Spleen (tissue), 3 donors: ENCODE measurements around the gene METTL21C.

Experiments
- POLR2A ChIP-seq, 3 donors: fragments of 450-650 bp; IDR thresholded peaks; one replicate each; pipeline ENCODE4 v1.5.1; 2017; ENCODE audit warnings: antibody characterized with exemption in 3 of 3, mild to moderate bottlenecking in 1 of 3
- POLR2AphosphoS5 ChIP-seq, 3 donors: sonication (generic); formaldehyde crosslinking; IDR thresholded peaks; one replicate each; pipeline ENCODE4 v1.5.1; 2017; ENCODE audit warnings: antibody characterized with exemption in 3 of 3

DNA sequence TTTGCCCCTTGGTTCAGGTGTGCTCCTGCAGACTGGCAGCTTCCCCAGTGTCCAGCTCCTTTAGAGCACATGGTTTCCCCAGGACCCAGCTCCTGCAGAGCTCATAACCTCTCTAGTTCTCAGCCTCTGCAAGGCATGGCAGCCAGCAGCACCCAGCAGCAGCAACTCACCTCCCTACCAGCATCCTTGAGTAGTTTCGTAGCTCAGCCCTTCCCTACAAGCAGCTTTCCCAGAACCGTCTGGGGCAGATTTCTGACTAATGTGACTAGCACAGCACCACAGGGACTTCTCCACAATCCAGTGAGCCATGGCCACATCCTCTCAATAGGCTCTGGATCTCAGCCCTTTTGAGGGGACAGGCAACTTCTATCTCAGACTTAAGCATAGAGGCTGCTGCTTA is 14.1 kb upstream of the METTL21C start:
- TF ChIP-seq POLR2A (IDR thresholded peaks at IDR 0.05) (no peak), POLR2AphosphoS5 (IDR thresholded peaks at IDR 0.05) (no peak)
